NCI-H345 treated with DMSO at 0.1 percent for 48 hours (cell line): ENCODE results near the gene CALML4.

Source experiments
- DNase-seq: peaks from one replicate; lab custom pipeline; 2025; ENCODE audit not compliant: unreplicated experiment; lab: John Stamatoyannopoulos, UW

Gene CALML4

DNA sequence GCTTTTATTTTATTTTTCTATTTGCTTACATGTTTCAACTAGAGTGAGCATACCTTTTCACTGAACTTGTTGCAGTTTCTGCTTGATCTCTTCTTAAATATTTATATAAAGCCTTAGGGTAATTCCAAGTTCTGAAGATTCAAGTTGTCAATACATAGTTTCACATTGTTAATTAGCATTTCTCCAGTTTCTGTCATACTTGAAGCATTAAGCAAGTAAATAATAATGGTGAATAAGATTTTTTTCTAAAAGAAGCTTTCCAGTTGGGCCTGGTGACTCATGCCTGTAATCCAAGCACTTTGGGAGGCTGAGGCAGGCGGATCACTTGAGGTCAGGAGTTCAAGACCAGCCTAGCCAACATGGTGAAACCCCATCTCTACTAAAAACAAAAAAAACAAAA is 53.9 kb downstream of the CALML4 start:
- no peak for DNase-seq

DNA sequence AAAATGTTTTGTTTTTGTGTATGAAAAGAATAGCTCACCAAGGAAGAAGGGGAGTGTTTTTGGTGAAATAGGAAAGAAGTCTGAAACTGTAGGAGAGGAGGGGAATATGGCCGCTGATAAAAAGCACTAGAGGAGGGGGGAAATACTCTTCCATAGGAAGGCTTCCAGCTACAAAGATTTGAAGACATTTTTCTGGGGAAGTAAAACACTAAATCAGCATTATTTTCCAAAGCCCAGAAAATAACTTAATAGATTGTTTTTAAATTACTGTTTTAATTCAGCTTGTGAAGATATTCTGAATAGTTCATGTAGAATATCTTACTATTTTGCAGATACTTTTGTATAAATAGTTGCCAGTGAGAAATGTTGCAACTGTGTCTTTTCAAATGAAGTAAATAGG is 54.9 kb downstream of the CALML4 start:
- no peak for DNase-seq

DNA sequence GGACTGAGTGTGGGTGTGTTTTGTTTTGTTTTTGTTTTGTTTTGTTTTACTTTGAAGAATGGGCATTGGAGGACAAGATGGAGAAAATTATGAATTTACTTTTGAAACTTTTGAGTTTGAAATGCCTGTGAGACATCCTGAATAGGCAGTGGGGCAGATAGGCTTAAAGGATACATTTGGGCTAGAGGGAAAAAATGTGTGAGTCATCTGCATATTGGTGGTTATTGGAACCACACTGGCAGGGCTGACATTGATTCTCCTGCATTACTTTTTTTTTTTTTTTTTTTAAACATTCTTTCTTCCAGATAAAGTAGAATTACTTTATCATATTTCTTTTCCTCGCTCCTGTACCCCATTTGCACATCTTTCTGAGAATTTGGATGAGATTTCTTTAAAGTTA is 56.1 kb downstream of the CALML4 start:
- DNase-seq = no peak

DNA sequence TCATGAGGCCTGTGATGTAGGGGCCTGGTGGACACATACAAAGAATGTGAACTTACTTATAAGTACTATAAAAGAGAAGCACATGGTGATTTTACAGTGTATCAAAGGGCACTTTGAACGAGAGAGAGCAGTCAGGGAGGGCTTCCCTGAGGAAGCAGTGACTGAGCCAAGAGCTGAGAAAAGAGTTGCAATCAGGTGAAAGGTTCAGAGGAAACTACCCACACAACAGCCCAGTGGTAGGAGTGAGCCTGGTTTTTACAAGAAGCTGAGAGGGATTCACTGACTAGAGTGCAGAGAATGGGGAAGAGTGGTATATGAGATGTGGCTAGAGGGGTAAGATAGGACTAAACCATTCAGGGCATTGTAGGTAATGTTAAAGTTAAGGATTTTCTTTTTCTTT is 57.1 kb downstream of the CALML4 start:
- no peak for DNase-seq

DNA sequence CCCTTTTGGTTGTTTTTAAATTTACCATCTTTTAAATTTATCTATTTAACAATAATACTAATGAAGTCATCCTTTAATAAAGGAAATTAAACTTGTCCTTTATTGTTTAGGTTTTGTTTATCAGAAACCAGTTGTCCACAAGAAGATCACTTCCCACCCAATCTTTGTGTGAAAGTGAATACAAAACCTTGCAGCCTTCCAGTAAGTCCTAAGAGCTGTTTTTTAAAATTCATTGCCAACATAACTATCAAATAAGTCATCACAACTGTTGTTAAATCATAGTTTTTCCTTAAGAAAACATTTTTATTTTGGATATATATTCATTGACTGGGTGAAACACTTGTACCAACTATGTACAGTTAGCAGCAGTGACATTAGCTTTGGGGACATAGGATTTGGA is 59.4 kb downstream of the CALML4 start:
- DNase-seq = no peak

DNA sequence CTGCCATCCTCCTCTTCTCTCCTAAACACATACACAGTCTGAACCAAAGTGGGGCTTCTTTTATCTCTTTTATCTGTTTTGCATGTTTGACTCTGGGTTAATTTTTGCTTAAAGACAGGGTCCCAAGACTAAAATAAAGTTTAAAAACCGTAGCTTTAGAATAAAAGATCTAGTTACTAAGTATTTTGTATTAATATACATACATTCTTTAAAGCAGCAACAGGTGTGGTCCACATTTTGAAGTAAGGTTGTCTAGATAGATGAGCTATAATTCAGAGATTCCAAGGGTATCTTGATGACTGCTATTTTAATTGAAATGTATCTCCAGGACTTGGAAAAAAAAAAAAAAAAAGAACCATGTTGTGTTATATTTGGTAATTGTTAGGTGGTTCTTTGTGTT is 61.3 kb downstream of the CALML4 start:
- no peak for DNase-seq

DNA sequence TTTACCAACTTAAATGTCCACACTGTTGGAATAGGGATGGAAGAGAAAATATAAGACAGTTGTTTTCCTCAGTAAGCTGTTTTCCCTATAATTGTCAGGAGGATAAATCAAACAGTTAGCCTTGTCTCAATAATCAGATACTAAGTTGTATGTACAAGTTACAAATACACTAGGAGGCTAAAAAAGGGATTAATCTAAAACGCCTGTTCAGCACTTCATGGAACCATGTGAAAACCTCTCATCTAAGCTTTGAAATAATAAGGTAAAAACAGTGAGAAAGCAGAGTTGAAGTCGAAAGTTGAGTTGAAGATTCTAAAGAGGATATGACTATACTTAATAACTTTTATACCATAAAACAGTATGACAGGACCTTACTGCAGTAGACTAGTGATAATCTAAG is 62.0 kb downstream of the CALML4 start:
- no peak for DNase-seq
